Sigmoid colon (tissue), 4 donors: ENCODE results near the gene HOXA5.

Experiments
- EP300 ChIP-seq, 4 donors: sonication (generic); formaldehyde crosslinking; IDR thresholded peaks; one replicate each; pipeline ENCODE4 v1.6.1; 2017; ENCODE audit warnings: antibody characterized with exemption in 4 of 4
- POLR2A ChIP-seq, 2 donors: fragments of 450-650 bp; IDR thresholded peaks; one replicate each; pipeline ENCODE4 v1.6.1; 2016; ENCODE audit warnings: antibody characterized with exemption in 2 of 2, mild to moderate bottlenecking in 2 of 2, moderate library complexity in 2 of 2
- POLR2AphosphoS5 ChIP-seq, 4 donors: sonication (generic); formaldehyde crosslinking; IDR thresholded peaks; one replicate each; pipeline ENCODE4 v1.6.1; 2017; ENCODE audit warnings: antibody characterized with exemption in 4 of 4

GRCh38 chr7:27119412-27119911 is 24.0 kb downstream of the HOXA5 start:
- TF ChIP-seq POLR2A (IDR thresholded peaks at IDR 0.05) (no peak), EP300 (IDR thresholded peaks at IDR 0.05) (no peak), POLR2AphosphoS5 (IDR thresholded peaks at IDR 0.05) (no peak)
